Midbrain (tissue), 1 donor: ENCODE measurements around the gene NDST1.

ENCODE experiments used
- DNase-seq: peaks from one replicate; lab custom pipeline; 2025; lab: John Stamatoyannopoulos, UW

Gene NDST1

DNA sequence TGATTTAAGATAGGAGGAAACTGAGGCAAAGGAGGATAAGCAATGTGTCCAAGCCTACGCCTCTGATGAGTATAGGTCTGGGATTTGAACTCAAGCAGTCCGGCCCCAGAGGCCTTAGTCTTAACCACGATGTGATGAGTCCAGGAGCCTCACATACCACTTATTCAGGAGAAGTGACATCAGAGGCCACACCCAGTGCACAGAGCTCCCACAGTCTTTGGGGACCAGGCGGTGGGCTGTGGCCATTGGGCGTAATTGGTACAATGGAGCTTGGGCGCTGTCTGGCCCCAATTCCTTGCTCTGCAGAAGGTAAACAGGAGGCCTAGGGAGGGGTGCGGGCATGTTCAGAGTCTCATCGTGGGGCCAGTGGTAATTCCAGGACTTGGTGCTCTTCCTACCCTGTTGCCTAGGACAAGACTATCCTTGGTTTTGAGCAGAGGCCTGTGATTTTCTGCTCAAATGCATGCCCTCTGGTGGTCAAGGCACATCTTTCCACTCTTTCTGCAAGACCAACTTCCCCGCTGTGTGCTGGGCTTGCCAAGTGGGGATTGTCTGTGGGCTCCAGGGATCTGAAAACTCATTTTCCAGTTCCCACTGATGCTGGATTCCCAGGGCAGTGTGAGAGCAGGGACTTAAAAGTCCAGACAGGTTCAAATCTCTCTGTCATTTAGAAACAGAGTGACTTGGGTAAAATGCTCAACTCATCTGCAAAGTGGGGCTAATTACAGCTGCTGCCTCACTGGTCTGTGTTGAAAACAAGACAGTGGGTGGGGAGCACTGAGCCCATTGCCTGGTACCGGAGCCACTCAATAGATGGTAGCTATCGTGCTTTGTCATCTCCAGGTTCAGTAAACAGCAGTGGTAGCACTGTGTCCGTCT, 15.8 kb downstream of the NDST1 start:
- DNase-seq: peak; percentile 84

DNA sequence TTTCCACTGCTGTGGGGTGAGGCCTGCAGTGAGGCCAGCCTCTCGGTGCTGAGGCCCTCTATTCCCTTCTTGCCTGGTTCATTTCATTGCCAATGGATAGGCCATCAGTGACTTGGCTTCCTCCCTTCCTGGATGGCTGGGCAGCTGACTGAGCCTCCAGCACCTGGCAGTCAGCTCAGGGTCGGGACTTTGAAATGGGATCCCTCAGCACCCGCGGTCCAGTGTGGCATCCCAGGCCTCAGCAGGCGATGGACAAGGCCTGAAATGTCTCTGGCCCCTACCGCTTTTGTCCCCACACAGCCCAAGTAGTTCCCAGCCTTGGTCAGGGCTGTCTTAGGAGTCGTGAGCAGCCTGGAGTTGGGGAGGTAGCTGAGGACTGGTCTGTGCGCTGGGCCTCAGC, 17.2 kb downstream of the NDST1 start:
- no peak for DNase-seq

DNA sequence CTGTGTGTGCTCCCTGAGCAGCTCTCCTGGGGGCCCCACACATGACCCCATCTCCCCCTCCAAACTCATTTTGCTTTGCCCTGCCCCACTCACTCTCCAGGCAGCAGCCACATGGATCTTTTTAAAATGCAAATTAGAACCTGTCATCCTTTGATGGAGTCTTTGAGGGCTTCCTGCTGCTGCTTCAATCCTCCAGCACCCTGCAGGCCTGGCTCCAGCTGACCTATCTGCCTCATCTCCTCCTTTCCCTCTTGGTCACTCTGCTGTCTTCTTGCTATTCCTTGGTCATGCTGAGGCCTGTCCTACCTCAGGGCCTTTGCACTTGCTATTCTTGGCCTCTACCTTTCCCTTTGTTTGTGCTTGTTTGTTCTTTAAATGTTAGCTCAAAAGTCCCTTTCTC, 17.9 kb downstream of the NDST1 start:
- DNase-seq: no peak

DNA sequence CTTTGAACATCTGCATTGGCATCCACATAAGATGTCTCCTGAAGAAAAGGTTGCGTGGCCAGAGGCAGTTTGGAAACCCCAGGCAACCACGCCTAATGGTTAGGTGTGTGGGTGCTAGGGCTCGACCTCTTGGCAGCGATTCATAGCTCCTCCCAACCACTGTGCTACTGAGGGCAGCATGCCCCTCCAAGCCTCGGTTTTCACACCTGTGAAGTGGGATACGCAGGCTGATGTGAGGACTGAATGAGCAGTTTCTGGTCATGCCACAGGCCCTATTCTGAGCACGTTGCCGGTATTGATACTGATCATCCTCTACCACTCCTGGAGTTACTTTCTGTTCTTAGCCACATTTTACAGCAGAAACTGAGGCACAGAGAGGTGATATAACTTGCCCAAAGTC, 19.1 kb downstream of the NDST1 start:
- DNase-seq: no peak

DNA sequence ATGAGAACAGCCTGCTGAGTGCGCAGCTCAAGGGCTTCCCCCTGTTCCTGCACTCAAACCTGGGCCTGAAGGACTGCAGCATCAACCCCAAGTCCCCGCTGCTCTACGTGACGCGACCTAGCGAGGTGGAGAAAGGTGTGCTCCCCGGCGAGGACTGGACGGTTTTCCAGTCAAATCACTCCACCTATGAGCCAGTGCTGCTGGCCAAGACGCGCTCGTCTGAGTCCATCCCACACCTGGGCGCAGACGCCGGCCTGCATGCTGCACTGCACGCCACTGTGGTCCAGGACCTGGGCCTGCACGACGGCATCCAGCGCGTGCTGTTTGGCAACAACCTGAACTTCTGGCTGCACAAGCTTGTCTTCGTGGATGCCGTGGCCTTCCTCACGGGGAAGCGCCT, 19.9 kb downstream of the NDST1 start:
- DNase-seq: no peak

DNA sequence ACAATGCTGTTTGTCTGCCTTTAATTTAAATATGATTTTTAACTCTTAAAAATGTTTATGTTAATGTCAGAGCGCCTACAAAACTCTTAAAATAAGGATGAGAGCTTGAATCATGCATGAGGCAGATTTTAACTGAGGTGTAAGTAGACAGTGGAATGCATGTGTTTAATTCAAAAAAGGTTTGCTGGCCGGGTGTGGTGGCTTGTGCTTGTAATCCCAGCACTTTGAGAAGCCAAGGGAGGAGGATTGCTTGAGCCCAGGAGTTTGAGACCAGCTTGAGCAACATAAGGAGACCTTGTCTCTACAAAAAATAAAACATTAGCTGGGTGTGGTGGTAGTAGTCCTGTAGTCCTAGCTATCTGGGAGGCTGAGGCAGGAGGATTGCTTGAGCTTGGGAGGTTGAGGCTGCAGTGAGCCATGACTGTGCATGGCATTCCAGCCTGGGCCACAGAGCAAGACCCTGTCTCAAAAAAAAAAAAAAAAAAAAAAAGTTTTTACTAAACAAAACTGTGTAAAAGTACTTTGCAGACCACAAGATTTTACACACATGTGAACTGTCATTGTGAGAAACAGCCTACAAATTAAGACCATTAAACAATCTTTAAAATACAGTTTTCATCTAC, 21.1 kb downstream of the NDST1 start:
- no peak for DNase-seq

DNA sequence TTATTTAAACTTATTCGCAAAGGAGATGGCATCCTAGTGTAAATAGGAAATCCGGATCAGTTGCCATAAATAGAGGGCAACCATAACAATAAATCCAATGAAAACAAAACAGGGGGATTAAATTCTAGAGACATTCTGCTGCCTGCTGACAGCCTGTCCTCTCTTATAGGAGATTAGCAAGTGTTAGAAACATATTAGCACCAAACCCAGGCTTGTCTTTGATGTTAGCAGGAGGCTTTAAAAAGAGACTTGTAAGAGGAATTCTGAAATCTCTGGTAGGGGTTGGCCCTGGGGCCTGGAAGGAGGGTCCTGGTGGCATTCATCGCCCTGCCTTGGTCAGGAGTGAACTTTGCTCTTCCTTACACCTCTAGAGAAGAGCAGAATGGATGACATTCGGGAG, 21.6 kb downstream of the NDST1 start:
- no peak for DNase-seq

DNA sequence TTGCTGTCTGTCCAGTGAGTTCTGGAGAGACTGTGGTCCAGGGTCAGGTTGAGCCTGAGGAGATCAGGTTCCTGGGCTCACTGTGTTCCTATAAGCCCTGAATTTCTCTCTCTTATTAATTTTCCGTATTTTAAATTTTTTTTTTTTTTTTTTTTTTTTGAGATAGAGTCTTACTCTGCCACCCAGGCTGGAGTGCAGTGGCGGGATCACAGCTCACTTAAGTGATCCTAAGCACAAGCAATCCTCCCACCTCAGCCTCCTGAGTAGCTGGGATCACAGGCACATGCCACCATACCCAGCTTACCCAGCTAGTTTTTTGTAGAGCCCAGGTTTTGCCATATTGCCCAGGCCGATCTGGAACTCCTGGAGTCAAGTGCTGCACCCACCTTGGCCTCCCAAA, 22.5 kb downstream of the NDST1 start:
- no peak for DNase-seq

DNA sequence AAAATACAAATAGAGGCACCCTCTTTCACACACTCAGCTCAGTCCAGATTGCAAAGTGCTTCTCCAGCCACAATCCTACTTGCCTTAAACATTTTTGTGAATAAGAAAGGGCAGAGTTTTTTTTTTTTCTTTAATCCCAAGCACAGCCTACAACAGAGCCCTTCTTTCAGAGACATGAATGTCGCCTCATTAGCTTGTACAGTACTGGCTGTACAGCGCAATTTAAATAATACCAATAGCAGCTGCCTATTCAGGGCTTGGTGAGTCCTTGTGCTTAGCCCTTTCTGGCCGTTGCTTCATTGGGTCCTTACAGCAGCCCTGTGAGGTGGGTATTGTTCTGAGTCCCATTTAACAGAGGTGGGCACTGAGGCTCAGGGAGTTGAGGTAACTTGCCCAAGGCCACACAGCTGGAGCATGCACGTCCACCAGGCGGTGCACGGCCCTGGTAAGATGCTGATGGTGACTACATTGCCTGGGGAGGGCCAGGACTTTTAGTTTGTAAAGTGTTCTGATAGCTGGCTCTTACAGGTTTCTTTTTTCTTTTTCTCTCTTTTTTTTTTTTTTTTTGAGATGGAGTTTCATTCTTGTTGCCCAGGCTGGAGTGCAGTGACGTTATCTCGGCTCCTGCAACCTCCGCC, 23.1 kb downstream of the NDST1 start:
- no peak for DNase-seq

DNA sequence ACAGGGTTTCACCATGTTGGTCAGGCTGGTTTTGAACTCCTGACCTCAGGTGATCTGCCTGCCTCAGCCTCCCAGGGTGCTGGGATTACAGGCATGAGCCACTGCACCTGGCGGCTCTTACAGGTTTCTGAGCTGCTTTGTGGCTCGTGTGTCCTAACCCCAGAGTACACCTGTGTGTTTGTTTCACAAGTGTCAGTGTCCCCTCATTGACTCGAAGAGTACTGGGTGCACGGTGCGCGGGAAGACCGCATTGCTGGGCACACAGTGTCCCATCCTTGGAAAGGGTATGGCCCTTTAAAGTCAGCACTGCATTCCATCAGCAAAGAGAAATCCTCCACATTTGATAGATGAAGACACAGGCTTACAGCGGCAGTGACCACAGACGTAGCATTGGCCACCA, 23.8 kb downstream of the NDST1 start:
- DNase-seq: no peak

DNA sequence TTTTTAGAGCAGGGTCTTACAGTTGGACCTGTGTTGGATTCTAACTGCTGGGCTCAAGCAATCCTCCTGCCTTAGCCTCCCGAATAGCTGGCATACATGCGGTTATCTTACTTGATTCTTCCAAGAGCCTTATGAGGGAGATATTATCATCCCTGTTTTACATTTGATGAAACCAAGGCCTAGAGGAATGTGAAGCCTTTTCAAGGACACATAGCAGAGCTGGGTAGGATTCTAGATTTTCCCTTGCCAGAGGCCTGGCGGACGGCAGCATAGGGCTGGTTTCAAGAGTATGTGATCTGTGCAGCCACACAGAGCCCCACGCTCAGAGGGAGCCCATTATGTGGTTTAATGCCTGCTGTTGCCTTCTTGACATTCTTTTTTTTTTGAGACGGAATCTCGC, 24.2 kb downstream of the NDST1 start:
- no peak for DNase-seq

DNA sequence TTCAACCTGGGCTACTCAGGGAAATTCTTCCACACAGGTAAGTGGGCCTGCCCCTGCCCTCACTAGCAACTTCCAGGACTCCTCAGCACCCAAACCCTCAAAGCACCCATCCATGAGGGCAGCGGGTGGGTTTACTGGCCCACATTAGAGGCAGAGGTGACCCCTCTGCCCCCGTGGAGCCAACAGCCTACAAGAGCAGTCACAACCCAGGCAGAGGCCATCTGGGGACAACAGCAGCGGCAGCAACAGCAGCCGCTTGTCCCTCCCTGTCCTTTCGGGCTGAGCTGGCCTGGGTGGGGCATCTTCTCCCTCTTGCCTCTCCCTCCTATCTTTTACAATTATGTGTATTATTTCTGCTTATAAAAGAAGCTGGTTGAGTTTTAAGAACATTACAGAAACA, 25.1 kb downstream of the NDST1 start:
- DNase-seq: no peak

DNA sequence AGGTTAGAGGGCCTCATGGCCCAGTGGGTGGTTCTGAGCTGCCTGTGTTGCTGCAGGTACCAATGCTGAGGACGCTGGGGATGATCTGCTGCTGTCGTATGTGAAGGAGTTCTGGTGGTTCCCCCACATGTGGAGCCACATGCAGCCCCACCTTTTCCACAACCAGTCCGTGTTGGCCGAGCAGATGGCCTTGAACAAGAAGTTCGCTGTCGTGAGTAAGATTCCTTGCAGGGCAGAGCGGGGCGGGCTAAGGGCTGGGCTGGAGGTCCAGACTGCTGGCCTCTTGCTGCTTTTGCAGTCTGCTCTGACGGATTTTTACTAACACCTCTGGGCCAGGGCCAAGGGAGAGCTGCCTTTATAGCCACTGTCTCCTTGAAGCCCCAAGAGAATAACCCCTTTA, 26.9 kb downstream of the NDST1 start:
- DNase-seq: no peak

DNA sequence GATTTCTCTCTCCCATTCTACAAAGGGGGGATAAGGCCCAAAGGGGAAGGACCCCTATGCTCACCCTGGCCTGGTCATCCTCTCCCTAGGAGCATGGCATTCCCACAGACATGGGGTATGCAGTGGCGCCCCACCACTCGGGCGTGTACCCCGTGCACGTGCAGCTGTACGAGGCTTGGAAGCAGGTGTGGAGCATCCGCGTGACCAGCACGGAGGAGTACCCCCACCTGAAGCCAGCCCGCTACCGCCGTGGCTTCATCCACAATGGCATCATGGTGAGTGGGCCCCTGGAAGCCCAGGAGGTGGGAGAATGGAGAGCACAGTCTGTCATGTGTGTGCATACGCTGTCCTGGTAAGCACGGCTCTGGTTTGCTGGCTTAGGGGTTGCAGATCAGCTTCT, 27.7 kb downstream of the NDST1 start:
- no peak for DNase-seq

DNA sequence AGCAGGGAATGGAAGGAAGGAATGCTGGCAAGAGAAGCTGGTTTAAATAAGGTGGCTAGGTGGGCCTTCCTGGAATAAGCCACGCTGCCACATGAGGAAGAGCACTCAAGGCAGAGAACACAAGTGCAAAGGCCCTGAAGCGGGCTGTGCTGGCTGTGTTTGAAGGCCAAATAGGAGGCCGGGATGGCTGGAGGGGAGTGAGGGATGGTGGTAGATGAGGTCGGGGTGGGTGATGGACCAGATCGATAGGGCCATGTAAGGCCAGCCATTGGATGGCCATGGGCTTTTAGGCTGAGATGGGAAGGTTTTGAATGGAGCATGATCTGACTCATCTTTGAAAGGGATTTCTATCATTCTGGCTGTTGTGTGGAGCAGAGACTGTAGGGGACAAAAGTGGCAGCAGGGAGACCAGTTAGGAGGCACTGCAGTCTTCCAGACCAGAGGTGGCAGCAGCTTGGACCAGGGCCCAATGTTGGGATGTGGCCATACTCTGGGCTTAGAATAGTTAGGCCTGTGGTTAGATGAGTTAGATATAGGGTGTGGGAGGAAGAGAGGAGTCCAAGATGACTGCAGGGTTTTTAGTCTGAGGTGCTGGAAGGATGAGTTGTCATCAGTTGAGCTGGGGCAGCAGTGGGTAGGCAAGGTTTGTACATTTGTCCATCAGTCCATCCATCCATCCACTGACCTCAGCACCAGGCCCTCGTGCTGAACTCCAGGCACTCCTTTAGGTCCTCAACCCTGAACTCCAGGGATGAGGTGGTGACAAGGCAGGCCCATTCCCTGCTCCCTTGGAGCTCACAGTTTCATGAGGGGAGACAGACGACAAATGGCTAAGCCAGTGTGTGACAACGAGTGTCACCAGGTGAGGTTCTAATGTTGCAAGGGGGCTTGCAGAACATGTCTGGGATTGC, 30.3 kb downstream of the NDST1 start:
- no peak for DNase-seq

DNA sequence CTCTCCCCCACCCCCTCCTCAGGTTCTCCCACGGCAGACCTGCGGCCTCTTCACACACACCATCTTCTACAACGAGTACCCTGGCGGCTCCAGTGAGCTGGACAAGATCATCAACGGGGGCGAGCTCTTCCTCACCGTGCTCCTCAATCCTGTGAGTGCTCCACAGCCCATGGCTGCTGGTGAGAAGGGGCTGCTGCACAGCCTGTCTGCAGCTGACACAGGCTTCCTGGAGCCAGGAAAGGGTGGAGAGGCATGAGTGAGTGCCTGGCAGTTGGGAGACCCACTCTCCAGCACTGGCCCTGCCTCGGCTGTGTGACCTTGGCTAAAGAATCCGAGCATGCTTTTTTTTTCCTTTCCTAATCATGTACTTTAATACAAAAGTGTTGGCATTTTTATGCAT, 31.3 kb downstream of the NDST1 start:
- no peak for DNase-seq

DNA sequence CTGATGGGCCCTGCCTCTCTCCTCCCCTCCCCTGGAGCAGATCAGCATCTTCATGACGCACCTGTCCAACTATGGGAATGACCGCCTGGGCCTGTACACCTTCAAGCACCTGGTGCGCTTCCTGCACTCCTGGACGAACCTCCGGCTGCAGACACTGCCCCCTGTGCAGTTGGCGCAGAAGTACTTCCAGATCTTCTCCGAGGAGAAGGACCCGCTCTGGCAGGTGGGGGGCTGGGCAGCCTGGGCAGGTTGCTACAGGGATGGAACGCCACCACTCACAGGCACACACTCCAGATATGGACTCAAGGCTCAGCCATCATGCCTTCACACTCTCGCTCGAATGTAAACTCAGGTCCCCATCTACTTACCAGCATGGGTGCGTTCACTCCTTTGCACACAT, 32.1 kb downstream of the NDST1 start:
- DNase-seq: no peak

DNA sequence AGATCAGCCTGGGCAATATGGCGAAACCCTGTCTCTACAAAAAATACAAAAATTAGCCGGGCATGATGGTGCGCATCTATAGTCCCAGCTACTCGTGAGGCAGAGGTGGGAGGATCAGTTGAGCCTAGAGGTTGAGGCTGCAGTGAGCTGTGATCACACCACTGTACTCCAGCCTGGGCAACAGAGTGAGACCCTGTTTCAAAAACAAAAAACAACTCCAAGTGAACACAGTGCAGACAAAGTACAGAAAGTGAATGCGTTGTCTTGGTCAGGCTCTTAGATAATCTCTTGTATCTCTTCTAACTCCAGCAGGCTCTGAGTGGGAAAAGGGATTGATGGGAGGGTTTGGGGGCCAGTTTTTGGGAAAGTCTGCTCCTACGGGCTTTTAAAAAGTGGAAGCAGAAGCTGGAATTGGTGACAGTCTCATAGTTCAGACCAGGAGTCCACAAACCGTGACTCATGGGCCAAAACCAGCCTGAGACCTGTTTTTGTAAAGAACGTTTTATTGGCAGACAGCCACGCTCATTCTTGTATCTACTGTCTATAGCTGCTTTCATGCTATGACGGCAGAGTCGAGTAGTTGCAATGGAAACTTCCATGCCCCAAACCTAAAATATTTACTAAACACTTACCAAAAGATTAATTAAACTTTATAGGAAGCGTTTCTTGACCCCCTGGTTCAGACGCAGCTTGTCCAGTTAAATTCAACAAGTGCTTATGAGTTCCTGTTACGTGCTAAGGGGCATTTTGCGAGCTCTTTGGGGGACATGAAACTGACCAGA, 32.9 kb downstream of the NDST1 start:
- no peak for DNase-seq

DNA sequence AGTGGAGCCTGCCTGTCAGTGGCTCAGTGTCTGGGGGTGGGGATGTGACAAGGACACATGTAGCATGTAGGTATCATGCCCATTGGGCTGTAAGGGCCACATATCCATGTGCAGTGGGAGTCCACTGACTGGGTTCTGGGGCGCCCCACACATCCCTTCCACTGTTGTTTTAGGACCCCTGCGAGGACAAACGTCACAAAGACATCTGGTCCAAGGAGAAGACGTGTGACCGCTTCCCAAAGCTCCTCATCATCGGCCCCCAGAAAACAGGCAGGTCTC, 33.4 kb downstream of the NDST1 start:
- DNase-seq: no peak

DNA sequence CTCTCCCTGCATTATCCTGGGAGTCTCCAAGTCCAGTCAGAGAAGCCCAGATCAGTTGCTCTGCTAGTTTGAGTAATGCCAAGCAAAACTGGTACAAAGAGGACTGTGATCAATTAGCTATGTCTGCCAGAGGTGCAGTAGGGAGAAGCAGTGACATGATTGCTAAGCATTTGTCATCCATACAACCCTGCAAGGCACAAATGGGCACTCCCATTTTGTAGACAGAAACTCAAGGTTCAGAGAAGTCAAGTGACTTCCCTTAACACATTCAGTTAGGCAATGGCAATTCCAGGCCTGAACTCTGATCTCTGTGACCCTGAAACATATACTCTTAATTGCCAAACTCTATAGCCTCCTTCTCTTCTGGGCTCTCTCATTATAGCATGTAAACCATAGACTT, 34.0 kb downstream of the NDST1 start:
- DNase-seq: no peak

DNA sequence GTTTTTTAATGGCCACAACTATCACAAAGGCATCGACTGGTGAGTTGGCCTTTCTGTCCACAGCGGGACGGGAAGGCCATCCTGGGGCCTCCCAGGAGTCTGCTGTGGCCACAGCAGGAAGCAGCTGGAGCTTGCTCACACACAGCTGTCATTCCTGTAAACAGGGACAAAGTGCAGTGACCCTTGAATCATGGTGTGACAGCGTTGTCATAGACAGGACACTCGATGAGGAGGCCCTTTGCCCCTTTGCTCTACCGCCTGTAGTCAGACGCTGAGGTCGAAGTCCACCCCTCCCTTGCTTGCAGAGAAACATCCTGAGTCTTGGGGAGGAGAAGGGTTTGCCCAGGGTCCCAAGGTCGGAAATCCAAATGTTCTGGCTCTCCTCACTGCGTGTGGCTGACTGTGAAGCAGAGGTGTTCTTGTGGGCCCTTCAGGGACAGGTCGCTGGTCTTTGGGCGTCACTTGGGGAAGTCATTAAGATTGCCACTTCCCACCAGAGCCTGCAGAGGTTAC, 35.1 kb downstream of the NDST1 start:
- DNase-seq: no peak
